Upper lobe of left lung (tissue), 6 donors: ENCODE data around the gene SRGAP3. TPM values are rescaled to one million over a fixed set of nuclear protein-coding genes. Genes with fewer than 3 reads are reported as not detected.

Experiments used
- ATAC-seq, 2 donors: fragments of 200-7000 bp; cut with Tn5 transposase; one replicate each; pipeline ENCODE4 v1.9.1; 2022; ENCODE audit warnings: mild to moderate bottlenecking in 2 of 2, moderate library complexity in 2 of 2; ENCODE audit not compliant: low FRiP score in 2 of 2
- DNase-seq, 2 donors: peaks; one replicate each; pipeline ENCODE4 v3.0.0-alpha.2; 2019 to 2020
- H3K27ac ChIP-seq, 4 donors: fragments of 200-600 bp; sonication (generic); one replicate each; pipeline ENCODE4 v1.5.1; 2016 to 2019
- H3K27me3 ChIP-seq, 4 donors: fragments of 200-600 bp; sonication (generic); one replicate each; pipeline ENCODE4 v1.5.1; 2017 to 2019
- H3K36me3 ChIP-seq, 4 donors: fragments of 200-600 bp; sonication (generic); one replicate each; pipeline ENCODE4 v1.5.1; 2016 to 2019
- H3K4me1 ChIP-seq, 4 donors: fragments of 200-600 bp; sonication (generic); one replicate each; pipeline ENCODE4 v1.5.1; 2018 to 2019
- H3K4me3 ChIP-seq, 4 donors: fragments of 200-600 bp; sonication (generic); one replicate each; pipeline ENCODE4 v1.5.1; 2017 to 2019; ENCODE audit warnings: mild to moderate bottlenecking in 2 of 4, moderate library complexity in 1 of 4
- H3K9me3 ChIP-seq, 4 donors: fragments of 200-600 bp; sonication (generic); one replicate each; pipeline ENCODE4 v1.5.1; 2018 to 2019
- EP300 ChIP-seq, 4 donors: sonication (generic); formaldehyde crosslinking; IDR thresholded peaks; one replicate each; pipeline ENCODE4 v1.5.1; 2017; ENCODE audit warnings: antibody characterized with exemption in 4 of 4, control low read depth in 2 of 4
- POLR2A ChIP-seq, 4 donors: fragments of 450-650 bp; IDR thresholded peaks; one replicate each; pipeline ENCODE4 v1.5.1; 2016 to 2017; ENCODE audit warnings: antibody characterized with exemption in 4 of 4, mild to moderate bottlenecking in 2 of 4
- POLR2AphosphoS5 ChIP-seq, 2 donors: sonication (generic); formaldehyde crosslinking; IDR thresholded peaks; one replicate each; pipeline ENCODE4 v1.5.1; 2017; ENCODE audit warnings: antibody characterized with exemption in 2 of 2
- WGBS, 2 donors: methylation state at CpG; one replicate each; pipeline ENCODE4 v1.1.5; 2017 to 2018; 5-methylcytosine and 5-hydroxymethylcytosine counted together
- total RNA-seq, 6 donors: library from RNA; depleted of rRNA in 4 of 6; stranded (reverse); fragments of >200 nt in 4 of 6; gene quantifications; one replicate each; pipeline versions ENCODE4 v1.1.0 to v1.2.1, GENCODE V29; 2016 to 2021
- TF ChIP-seq, protein P1 (sequence below), 6 experiments: fragments of 450-650 bp in 4 of 6; fragments of 200-600 bp in 2 of 6; sonication (generic) in 2 of 6; IDR thresholded peaks; one replicate each; pipeline ENCODE4 v1.5.1; 2016 to 2019; ENCODE audit warnings: antibody characterized with exemption in 6 of 6
- donor health status: DM: no; HTN: no; CAD: no; lungs with moderate emphysema.
- donor health status: DM: no; HTN: yes; CAD: no; lungs with severe emphysema.

Gene SRGAP3
- total RNA-seq, 6 donors from 2014 or later = 4.6 to 29.6 (median 11.4) TPM

DNA sequence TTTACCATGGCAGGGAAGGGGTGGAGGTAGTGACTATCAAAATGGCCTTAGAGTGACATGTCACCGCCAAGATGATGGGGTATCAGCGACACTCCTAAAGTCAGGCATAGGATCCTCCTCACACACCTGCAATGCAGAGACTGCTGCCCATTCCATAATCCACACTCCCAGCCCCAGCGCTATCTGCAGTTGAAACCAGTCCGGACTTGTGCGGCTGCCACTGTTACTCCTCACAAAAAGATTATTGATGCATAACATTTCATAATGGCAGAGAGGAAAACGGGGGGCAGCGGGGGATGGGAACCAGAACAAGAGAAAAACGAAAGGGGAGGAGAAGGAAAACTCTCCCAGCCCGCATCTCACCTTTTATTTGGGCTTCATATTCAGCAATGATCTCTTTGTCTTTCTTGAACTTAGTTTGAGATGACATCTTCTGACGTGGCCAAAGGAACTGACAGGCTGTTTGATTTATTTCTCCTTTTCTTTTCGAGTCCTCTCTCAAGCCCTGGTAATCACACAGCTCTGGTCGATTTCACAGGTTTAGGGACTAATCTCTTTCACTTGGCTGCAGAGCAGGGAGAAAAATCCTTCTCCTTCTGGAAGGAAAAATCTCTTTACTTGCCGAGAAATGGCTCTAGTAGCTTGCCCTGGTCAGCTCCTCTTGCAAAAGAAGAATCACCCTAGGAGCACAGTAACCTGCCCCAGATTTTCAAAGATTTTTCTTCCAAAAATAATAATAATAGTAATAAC, 749 bp downstream of the SRGAP3 start:
- Histone ChIP-seq H3K36me3 (no peaks in the 10 kb centered on the region), H3K4me3 (peak overlapping the region in 3 of 4 donors; percentile 44 to 54 (median 53)), H3K27ac (no peak overlapping the region), H3K4me1 (peaks cover 7 to 25% (median 14%) of the 10 kb centered on the region in 4 donors), H3K27me3 (no peaks in the 10 kb centered on the region), H3K9me3 (no peaks in the 10 kb centered on the region)
- WGBS, 2 donors = 10 to 16% methylated on average over 13 of the region's 13 CpGs
- no peak for DNase-seq
- ATAC-seq = peak in 1 of 2 donors; percentile 47
- no peak for TF ChIP-seq POLR2A (IDR thresholded peaks at IDR 0.05)
- TF ChIP-seq EP300 (IDR thresholded peaks at IDR 0.05) = no peak
- TF ChIP-seq, protein P1, sequence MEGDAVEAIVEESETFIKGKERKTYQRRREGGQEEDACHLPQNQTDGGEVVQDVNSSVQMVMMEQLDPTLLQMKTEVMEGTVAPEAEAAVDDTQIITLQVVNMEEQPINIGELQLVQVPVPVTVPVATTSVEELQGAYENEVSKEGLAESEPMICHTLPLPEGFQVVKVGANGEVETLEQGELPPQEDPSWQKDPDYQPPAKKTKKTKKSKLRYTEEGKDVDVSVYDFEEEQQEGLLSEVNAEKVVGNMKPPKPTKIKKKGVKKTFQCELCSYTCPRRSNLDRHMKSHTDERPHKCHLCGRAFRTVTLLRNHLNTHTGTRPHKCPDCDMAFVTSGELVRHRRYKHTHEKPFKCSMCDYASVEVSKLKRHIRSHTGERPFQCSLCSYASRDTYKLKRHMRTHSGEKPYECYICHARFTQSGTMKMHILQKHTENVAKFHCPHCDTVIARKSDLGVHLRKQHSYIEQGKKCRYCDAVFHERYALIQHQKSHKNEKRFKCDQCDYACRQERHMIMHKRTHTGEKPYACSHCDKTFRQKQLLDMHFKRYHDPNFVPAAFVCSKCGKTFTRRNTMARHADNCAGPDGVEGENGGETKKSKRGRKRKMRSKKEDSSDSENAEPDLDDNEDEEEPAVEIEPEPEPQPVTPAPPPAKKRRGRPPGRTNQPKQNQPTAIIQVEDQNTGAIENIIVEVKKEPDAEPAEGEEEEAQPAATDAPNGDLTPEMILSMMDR (IDR thresholded peaks at IDR 0.05) = no peak
- TF ChIP-seq POLR2AphosphoS5 (IDR thresholded peaks at IDR 0.05) = no peak

DNA sequence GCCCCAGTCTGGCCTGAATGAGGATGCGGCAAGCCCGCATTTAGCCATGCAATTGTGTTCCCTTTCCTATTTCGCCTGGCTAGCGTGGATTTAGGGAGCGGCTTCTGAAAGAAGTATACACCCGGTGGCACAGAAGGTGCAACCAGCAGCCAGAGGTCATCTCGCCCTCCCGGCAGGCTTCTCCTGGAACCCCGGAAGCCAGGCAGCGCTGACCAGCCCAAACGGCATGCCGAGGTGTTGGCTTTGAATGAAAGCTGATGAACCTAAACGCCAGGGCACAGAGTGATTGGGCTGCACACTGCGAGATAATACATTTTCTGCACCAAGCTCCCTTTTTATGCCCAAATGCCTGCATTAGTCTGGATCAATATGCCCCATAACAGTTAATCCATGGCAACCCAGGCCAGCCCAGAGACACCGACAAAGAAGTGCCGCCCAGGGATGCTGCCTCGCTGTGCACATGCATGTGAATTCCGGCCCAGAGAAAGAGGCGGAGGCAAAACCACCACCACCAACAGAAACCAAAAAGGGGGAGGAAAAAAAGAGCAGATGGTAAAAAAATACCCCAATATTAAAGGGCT, 1.4 kb downstream of the SRGAP3 start:
- WGBS, 2 donors = 58 to 67% methylated on average over 17 to 19 of the region's 19 CpGs
- Histone ChIP-seq H3K36me3 (no peaks in the 10 kb centered on the region), H3K4me3 (peak overlapping the region in 3 of 4 donors; percentile 44 to 54 (median 53)), H3K27me3 (no peaks in the 10 kb centered on the region), H3K4me1 (peaks cover 7 to 25% (median 14%) of the 10 kb centered on the region in 4 donors), H3K9me3 (no peaks in the 10 kb centered on the region), H3K27ac (no peak overlapping the region)
- ATAC-seq (no peak), DNase-seq (peak in 1 of 2 donors; percentile 56)
- TF ChIP-seq, protein P1 (IDR thresholded peaks at IDR 0.05) = no peak
- TF ChIP-seq POLR2AphosphoS5 (IDR thresholded peaks at IDR 0.05) (no peak), EP300 (IDR thresholded peaks at IDR 0.05) (no peak), POLR2A (IDR thresholded peaks at IDR 0.05) (no peak)

DNA sequence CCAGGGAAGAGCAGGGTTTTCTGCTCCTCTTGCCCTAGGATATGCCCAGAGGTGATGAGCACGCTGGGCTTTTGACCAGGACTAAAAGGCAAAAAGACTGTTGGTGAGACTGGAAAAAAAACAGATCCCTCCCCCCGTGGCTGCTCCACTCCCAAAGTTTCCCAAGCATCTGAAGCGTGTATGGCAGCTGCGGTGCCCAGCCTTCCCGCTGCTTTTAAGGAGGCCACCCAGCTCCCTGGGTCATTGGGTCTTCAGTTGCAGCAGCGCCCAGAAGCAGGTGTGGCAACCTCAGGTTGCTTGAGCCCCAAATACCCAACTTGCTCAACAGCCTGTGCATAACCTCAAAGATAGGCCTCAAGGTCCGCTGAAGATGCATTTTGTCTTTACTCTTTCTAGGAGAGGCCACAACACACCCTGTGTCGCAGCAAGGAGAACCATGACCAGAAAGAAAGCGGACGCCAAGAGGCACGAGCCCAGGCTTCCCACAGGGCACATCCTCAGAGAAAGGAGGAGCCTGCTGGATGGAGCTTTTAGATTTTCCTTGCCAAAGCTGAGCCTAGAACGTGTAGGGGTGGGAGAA, 2.0 kb downstream of the SRGAP3 start:
- no peak for DNase-seq
- Histone ChIP-seq H3K27ac (no peak overlapping the region), H3K4me3 (peak overlapping the region in 3 of 4 donors; percentile 44 to 54 (median 53)), H3K27me3 (no peaks in the 10 kb centered on the region), H3K4me1 (peaks cover 7 to 25% (median 14%) of the 10 kb centered on the region in 4 donors), H3K9me3 (no peaks in the 10 kb centered on the region), H3K36me3 (no peaks in the 10 kb centered on the region)
- TF ChIP-seq, protein P1 (IDR thresholded peaks at IDR 0.05) = no peak
- TF ChIP-seq POLR2AphosphoS5 (IDR thresholded peaks at IDR 0.05) = no peak
- TF ChIP-seq EP300 (IDR thresholded peaks at IDR 0.05) = no peak
- TF ChIP-seq POLR2A (IDR thresholded peaks at IDR 0.05) = no peak
- 69 to 71% methylated on average over 8 to 12 of the region's 12 CpGs for WGBS, 2 donors
- no peak for ATAC-seq

DNA sequence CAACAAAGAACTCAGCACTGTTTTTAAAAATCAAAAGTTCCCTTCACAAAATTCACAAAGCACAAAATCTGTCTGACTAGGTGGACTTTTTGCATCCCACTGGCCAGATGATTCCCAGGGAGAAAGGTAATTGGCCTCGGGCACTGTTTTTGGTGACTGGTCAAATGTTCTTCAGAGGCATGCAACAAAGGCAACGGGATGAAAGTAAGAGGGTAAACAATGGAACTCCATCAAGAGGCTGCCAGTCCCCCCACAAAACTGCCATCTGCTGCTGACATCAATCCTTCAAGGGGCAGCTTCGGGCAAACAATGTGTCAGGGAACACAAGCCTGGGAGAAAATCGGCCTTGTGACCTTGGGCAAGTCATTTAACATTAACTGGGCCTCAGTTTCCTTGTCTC, 3.3 kb downstream of the SRGAP3 start:
- no peaks in the 10 kb centered on the region for H3K9me3 ChIP-seq
- ATAC-seq (no peak), DNase-seq (no peak)
- H3K27me3 ChIP-seq = no peaks in the 10 kb centered on the region
- H3K36me3 ChIP-seq = no peaks in the 10 kb centered on the region
- 69 to 85% methylated on average over 4 of the region's 4 CpGs for WGBS, 2 donors
- no peak for TF ChIP-seq EP300 (IDR thresholded peaks at IDR 0.05)
- TF ChIP-seq POLR2A (IDR thresholded peaks at IDR 0.05) = no peak
- TF ChIP-seq, protein P1 (IDR thresholded peaks at IDR 0.05) = no peak
- TF ChIP-seq POLR2AphosphoS5 (IDR thresholded peaks at IDR 0.05) = no peak
- H3K27ac ChIP-seq = no peak overlapping the region
- peaks cover 7 to 25% (median 14%) of the 10 kb centered on the region in 4 donors for H3K4me1 ChIP-seq
- H3K4me3 ChIP-seq = no peak overlapping the region
